GM19328 (cell line): Measurements from ENCODE around the gene TEAD3.

ENCODE experiments used
- ATAC-seq: cut with Tn5 transposase; IDR thresholded peaks from one replicate; pipeline ENCODE4 v1.9.1; 2021; ENCODE audit warnings: mild to moderate bottlenecking, moderate library complexity; ENCODE audit not compliant: unreplicated experiment

Gene TEAD3

DNA sequence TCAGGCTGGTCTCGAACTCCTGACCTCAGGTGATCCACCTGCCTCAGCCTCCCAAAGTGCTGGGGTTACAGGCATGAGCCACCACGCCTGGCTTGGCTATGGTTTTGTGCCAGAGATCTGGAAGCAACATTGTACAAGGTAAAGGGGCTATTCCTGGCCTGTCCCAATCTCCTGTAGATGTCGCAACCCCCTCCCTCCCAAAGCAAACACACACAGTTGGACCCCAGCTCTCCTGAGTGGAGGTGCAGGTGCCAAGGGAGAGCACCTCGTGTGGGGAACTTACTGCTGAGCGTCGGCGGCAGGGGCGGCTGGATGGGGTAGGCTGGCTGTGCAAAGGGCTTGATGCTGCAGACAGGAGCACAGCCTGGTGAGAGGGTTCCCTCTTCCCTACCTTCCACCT lies 19.9 kb downstream of the TEAD3 start:
- no peak for ATAC-seq

DNA sequence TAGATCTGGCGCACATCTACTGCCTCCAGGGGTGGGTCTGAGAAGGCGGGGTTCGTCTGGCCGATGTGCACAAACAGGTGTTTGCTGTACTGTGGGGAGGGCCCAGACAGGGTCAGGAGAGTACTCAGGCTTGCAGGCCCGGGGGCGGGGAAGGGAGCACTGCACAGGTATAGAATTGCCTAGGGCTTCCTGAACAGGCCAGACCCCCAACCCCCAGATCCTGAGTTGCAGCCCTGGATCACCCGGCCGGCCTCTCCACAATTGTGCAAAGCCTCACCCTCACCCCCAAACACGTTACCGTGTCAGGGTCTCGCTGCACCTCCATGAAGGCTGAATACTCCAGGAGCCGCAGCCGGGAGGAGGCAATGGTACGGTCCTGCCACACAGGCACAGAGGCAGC lies 20.9 kb downstream of the TEAD3 start:
- no peak for ATAC-seq

GRCh38 chr6:35475573-35475972 lies 21.3 kb downstream of the TEAD3 start:
- no peak for ATAC-seq

GRCh38 chr6:35474942-35475570 lies 21.8 kb downstream of the TEAD3 start:
- ATAC-seq = no peak

DNA sequence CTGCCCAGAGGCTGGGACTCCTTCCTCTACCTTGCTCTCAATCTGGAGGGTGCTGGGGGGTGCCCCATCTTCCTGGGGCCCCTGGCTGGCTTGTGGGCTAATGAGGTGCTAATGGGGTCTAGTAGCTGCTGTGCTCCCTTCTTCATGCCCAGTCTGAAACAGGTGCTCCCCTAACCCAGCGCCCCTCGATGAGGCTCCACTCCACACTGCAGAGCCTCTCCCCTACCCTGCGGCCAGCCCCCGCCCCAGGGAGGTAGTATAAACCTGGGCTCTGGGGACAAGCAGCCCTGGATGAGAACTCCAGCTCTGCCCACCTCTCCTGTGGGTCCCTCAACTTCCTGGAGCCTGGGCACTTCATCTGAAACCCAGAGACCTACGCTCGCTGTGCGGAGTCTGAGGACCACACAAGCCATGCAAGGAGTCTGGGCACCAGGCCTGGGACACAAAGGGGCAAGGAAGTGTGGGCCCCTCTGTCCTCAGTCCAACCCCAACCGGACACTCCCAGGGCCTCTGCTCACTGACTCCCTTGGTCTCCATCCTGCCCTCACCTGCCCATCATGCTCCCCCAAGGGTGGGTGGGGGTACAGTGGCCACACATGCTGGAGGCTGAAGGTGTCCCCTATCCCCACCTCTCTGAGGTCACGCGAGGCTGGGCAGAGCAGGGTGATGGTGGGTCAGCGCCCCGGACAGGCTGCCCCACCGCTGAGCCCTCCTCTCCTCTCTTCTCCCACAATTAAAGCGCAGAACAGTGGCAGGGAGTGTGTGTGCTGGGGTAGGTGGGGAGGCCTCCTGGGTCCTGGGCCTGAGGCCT lies 22.5 kb downstream of the TEAD3 start:
- no peak for ATAC-seq

DNA sequence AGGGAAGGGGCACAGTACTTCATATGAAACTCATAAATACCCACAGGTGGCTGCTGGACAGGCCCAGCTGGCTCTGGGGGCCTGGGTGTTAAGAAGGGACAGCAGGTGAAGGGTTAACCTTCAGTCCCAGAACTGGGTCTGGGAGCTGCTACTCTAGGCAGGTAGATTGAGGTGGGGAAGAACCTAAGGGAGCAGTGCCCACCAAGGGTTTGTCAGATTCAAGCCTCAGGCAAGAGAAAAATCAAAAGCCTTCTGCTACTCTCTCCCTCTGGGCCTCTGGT lies 23.1 kb downstream of the TEAD3 start:
- ATAC-seq = no peak

DNA sequence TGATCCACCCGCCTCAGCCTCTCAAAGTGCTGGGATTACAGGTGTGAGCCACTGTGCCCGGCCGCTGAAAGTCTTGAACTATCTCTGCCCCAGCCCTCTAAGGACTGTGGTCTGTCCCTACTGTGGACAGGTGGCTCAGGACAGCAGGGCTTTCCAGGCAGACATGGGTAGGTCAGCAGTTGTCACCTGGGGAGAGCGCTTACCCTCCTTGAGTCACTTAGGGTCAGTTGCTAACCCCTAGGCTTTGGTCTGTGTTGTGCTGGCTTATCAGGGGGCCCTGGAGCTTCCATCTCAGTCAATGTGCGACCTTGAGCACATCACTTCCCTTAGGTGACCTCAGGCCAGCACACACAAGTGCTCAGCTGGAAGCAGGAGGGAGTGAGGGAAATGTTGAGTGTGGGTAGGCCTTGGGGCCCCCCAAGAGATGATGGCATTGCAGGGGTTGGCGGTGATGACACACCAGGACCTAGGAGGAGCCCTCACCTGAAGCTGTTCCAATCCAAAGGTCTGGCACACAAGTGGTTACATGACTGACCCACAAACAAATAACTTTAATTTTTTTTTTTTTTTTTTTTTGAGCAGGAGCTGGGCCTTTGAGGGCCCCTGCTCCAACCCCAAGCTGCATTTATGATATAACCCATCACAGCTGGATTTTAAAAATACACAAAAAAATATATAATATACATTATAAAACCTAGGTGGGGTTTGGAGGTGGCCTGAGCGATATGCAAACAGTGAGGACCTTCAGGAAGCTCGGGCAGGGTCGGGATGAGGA lies 23.6 kb downstream of the TEAD3 start:
- ATAC-seq = no peak

- no peak for ATAC-seq
Measured at GRCh38 chr6:35471836-35472345, 25.0 kb downstream of the TEAD3 start.

GRCh38 chr6:35470663-35471120 lies 26.2 kb downstream of the TEAD3 start:
- no peak for ATAC-seq

- no peak for ATAC-seq
Measured at GRCh38 chr6:35469751-35470662, 26.9 kb downstream of the TEAD3 start.

DNA sequence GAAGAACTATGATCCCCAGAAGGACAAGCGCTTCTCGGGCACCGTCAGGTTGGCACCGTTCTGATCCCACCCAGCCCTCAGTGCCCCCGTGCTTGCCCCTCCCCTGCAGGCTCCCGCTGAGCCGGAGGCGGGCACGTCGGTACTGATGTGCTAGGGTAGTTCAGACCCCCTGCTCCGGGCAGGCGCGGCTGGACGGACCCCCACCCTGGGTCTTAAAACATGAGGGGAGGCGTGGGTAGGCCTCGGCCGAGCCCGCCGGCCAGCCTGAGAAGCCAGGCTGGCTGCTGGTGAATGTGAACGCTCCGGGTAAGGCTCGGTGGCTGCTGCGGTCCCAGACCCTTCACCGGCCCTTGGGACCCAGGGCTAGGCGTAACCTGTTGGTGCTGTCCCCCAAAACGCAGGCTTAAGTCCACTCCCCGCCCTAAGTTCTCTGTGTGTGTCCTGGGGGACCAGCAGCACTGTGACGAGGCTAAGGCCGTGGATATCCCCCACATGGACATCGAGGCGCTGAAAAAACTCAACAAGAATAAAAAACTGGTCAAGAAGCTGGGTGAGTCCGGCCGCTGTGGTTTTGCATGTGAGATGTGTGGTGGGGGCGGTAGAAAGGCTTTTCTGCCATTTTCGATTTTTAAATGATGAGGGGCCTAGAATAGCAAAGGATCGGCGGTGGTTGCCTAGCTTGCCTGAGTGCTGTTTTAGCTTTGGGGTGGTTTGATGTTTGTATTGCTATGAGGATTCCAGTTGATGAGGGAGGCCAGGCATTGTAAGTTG lies 27.7 kb downstream of the TEAD3 start:
- no peak for ATAC-seq

DNA sequence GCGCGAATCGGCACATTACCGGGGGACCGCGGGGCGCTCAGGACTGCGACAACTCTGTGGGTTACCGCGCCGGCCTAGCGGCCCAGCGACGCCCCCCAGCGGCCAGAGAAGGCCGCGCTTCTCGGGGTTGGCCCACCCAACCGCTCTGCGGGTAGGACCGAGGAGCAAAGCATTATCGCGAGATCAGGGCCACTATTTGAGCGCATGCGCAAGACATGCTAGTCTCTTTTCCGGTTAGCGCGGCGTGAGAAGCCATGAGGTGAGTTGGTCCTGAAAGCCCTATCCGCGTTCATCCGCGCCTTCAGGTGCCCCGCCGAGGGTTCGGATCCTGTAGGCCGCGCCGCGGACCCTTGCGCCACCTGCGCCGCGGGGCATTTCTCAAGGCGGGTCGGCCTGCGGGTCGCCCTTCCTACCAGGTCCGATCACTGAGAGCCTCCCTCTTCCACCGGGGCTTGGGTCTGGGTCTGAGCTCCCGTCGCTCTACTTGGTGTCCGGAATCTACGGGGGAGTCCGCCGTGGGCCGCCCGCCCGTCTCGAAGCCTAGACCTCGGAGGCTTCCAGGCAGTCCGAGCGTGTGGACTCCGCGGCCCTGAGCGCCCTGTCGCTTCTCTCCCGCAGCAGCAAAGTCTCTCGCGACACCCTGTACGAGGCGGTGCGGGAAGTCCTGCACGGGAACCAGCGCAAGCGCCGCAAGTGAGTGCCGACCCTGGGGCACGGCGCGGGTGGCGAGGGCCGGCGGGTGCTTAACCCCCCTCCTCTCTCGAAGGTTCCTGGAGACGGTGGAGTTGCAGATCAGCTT lies 28.5 kb downstream of the TEAD3 start, which contains the start of gene RPL10A:
Gene RPL10A (plus strand): TSS at position 221 of the 799 bp plus-strand sequence. CDS start 34 bp downstream, at position 255.
- peak; percentile 80 for ATAC-seq

GRCh38 chr6:35465646-35466045 lies 31.2 kb downstream of the TEAD3 start:
- ATAC-seq = no peak

- ATAC-seq = no peak
Measured at GRCh38 chr6:35463292-35463691, 33.6 kb downstream of the TEAD3 start.

DNA sequence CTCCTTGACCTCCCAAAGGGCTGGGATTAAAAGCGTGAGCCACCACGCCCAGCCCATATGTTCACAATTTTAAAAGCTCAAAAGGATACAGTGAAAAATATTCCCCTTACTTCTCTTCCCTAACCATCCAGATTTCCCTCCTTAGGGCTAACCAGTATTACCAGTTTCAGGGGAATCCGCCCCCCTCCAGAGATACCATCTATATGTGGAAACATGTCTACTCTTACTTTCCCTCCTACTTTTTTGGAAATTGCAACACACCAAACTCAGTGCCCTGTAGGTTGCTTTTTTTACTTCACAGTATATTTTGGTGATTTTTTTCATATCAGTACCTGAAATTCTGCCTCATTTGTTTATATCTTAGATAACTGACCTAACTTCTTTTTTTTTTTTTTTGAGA lies 35.6 kb downstream of the TEAD3 start:
- no peak for ATAC-seq

- ATAC-seq = no peak
Measured at GRCh38 chr6:35457907-35458306, 39.0 kb downstream of the TEAD3 start.

- no peak for ATAC-seq
Measured at GRCh38 chr6:35454391-35455110, 42.3 kb downstream of the TEAD3 start.

- no peak for ATAC-seq
Measured at GRCh38 chr6:35453236-35453635, 43.6 kb downstream of the TEAD3 start.
